T47D (cell line): ENCODE measurements around the gene KAZN.

Experiments
- DNase-seq, 2 experiments: peaks; one replicate each; pipeline versions ENCODE4 v3.0.0 to v3.0.0-alpha.2; 2011 to 2012; ENCODE audit warnings: low read depth in 1 of 2, low spot score in 1 of 2
- JUND ChIP-seq: IDR thresholded peaks from 2 replicates; pipeline ENCODE4 v1.6.1; 2012; ENCODE audit warnings: low read depth
- in situ Hi-C: cut with HindIII; loops from 2 replicates; pipeline ENCODE4 v1.10.0; 2016; ENCODE audit warnings: low sequenced_read_pairs, low pct_unique_long_range_greater_than_20kb

The KAZN gene

DNA sequence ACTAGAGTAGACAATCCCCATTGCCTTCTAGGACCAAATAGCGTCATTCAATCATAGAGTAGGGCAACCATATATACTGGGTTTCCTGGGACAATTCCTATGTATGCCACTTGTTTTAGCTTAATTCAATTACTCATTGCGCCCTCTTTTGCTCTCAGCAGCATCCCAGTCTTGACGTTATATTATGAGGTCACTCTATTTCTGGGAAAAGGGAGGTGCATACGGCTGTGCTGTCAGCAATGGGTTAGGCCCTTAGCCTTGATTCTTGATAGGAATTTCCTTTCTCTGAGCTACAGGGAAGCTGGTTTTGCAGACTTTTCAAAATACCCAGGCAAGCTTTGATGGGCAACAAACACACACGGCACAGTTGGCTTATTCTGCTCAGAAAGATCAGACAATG, 4.4 kb upstream of the KAZN start:
- DNase-seq = no peak
- TF ChIP-seq JUND = no peak
- in situ Hi-C loops = no loop called here

DNA sequence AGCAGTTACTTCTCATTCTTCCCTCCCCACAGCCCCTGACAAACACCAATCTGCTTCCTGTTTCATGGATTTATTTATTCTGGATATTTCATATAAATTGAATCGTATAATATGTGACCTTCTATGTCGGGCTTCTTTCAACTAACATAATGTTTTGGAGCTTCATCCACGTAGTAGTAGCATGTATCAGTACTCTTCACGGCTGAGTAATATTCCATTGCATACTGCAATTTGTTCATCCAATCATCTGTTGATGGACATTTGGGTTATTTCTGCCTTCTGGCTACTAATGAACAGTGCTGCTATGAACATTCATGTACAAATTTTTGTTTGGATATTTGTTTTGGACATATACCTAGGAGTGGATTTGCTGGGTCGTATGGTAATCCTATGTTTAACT, 1.9 kb upstream of the KAZN start:
- in situ Hi-C loops = no loop called here
- TF ChIP-seq JUND = no peak
- DNase-seq = no peak

- in situ Hi-C loops = no loop called here
- no peak for DNase-seq
- no peak for TF ChIP-seq JUND
These were observed 1.0 kb upstream of the KAZN start for GRCh38 chr1:14597343-14598006.

GRCh38 chr1:14598007-14598497, 433 bp upstream of the KAZN start:
- TF ChIP-seq JUND = no peak
- DNase-seq = no peak
- in situ Hi-C loops = no loop called here

DNA sequence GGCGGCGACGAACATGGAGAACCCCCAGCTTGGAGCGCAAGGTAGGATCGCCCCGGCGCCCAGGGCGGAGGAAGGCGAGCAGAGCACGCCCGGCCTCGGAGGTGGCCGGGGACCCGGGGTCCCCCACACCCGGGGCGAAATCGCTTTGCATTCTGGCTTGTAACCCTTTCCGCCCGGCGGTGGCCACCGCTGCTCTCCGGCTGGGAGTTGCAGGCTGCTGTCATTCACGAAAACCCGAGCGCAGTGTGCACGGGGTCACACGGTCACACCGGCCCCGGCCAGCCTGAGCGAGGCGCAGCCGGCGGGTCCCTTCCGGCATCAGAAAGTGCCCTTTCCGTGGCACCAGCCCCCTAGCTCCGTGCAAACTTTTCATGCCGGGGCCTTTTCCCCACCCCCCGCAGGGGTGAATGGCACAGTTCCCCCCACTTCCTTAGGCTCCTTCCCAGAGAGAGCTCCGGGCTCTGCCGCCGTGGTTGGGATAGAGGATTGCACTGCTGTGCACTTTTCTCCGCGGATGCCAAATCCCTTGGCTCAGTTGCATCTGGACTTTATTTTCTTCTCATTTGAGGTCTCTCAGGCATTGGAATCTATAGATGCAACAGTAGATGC, 802 bp downstream of the KAZN start:
- DNase-seq = no peak
- TF ChIP-seq JUND = no peak
- in situ Hi-C loops = no loop called here

DNA sequence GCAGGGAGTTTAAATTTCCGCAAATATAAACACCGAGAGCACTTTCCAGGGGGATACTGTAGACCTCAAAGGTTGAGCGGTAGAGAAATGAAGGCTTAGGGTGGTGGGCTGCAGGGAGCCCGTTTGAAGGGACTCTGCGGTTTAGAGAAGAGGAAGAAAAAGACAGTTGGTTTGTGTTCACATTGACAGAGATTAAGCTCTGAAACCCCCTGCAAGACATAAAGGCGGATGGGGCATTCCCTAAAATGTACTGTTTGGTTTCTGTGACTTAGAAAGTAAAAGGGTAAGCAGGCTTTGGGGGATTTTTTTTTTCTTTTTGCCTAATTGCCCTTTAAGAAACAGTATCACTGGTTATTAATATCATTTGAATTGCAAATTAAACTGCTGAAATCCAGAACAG, 1.3 kb downstream of the KAZN start:
- no peak for TF ChIP-seq JUND
- DNase-seq = no peak
- in situ Hi-C loops = no loop called here

DNA sequence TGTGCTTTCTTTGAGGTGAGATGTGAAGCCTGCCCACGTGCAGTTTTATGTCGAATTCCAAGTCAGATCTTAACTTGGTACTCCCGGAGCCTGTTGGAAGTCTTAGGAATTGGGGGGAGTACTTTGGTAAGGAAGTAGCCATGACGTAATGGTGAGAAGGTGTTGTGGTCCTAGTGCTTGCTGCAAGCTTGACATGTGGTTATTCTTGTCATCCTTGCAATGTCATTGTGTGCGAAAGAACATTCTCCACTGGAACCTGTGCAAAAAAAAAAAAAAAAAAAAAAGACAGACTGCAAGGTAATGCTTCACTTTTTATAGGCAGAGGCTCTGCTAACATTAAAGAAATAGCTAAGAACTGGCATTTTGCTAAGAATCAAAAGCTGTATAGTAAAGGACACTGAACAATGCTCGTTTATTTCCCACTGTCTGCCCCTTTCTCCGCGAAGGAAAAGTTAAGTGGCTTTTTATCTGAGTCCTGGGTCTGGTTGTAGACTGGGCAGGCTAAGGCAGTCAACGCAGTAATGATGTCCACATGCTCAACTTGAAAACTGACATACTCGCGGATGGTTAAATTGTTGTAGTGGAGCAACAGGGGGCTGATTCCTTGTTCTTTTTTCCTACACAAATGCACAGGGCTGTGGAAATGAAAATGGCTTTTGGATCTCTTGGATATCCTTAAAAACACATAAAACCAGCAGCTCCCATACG, 2.1 kb downstream of the KAZN start:
- in situ Hi-C loops = no loop called here
- DNase-seq = no peak
- TF ChIP-seq JUND = no peak

DNA sequence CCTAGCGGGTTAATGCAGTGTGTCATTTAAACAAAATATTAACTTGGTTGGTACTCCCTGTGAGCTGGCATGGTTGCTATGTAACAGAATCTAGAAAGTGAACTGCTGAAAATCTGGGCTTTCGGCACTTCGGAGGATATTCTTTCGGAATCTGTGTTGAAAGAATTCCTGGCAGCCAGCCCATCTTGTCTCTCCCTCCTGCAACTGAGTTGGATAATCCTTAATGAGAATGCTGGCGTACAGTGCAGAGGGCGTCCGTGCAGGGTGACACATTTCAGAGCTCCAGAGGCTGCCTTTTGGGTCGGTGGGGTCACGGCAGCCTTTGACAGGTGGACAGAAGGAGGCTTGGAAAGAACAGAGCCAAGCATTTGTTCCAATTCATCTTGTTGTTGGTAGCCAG, 3.7 kb downstream of the KAZN start:
- in situ Hi-C loops = no loop called here
- no peak for TF ChIP-seq JUND
- DNase-seq = no peak

DNA sequence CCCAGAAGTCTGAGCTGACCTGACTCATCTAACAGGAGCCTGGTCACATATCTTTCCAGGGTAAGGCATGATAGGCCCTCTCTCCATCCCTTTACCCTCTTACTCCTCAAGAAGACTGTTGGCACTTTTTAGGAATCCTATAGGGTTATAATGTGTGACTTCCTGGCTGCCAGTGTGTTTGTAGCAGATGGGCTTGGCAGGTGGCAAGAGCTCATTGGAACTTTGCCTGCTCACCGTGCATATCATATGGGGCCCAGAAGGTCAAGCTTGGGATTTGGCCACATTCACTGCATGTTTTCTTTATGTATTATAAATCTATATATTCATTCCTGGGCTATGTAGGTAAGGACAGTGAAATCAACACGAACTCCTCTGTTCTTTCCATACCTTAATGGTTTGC, 5.2 kb downstream of the KAZN start:
- TF ChIP-seq JUND = no peak
- in situ Hi-C loops = no loop called here

DNA sequence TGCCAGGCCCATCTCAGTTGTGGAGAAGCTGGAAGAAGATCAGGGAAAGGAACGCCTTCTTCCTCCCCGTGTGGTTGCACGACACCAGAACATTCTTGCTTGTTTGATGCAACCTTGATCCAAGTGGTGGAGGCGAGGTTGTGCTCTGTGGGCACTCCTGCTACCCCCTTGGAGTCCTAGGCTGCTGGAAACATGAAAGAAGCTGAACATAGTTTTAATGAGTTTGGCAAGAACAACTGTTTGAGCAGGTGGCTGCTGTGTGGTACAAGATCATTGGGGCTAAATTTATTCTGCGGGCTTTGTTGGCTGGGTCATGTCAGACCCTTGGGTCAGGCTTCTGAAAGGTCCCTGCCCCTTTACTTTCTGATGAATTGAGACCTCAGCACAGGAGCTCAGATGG, 5.9 kb downstream of the KAZN start:
- no peak for DNase-seq
- TF ChIP-seq JUND = no peak
- in situ Hi-C loops = no loop called here

More for the DNA sequence above, 5.2 kb downstream of the KAZN start:
- DNase-seq = no peak

GRCh38 chr1:14605945-14606344, 7.5 kb downstream of the KAZN start:
- TF ChIP-seq JUND = no peak
- in situ Hi-C loops = no loop called here
- DNase-seq = no peak

GRCh38 chr1:14606632-14607031, 8.1 kb downstream of the KAZN start:
- in situ Hi-C loops = no loop called here
- TF ChIP-seq JUND = no peak
- DNase-seq = peak in 1 of 2 experiments; percentile 37

DNA sequence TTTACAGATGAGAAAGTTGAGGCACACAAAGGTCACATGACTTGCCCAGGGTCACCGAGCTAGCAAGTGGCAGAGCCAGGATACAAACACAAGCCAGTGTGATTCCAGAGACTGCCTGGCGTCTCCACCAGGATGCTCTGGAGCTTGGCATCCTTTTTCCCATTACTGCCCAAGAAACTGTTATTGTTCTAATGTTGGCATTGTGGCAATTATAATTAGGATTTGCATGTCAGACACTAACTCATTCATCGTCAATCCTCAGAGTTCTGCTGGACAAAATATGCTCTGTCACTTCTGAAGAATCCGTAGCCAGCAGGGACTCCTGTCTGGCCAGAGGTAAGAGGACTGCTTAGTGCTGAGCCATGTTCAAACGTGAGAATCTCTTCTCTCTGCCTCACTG, 8.8 kb downstream of the KAZN start:
- no peak for TF ChIP-seq JUND
- in situ Hi-C loops = no loop called here

More for the DNA sequence above, 8.8 kb downstream of the KAZN start:
- no peak for DNase-seq
